A549 (cell line): ENCODE measurements around the gene EPHA1. TPM values are rescaled to one million over a fixed set of nuclear protein-coding genes. Genes with fewer than 3 reads are reported as not detected.
A peak's percentile ranks its signal among the peaks of the same experiment; 100 is the strongest.

ENCODE experiments used
- ATAC-seq, 2 experiments: fragments of 200-7000 bp in 1 of 2; fragments of >200 bp in 1 of 2; cut with Nextera tagmentation in 1 of 2; cut with Tn5 transposase in 1 of 2; 3 replicates each; pipeline versions ENCODE4 v1.8.0 to v1.9.1; 2018 to 2020; ENCODE audit warnings: mild to moderate bottlenecking in 1 of 2, moderate library complexity in 1 of 2
- CTCF ChIA-PET: fragments of 300-600 bp; sonication (Branson Sonifier 250); formaldehyde crosslinking; extraction: SDS; loops from one replicate; lab custom pipeline; 2021; ENCODE audit warnings: antibody characterized with exemption, inconsistent platforms; lab: Yijun Ruan, JAX
- POLR2A ChIA-PET: fragments of 350-600 bp; formaldehyde crosslinking; extraction: SDS; loops from one replicate; lab custom pipeline; 2021; ENCODE audit warnings: antibody characterized with exemption, inconsistent platforms; lab: Yijun Ruan, JAX
- DNase-seq, 2 experiments: peaks; one replicate each; pipeline versions ENCODE4 v3.0.0 to v3.0.0-alpha.2; 2011 to 2016; ENCODE audit warnings: low read depth in 1 of 2, low spot score in 1 of 2
- FAIRE-seq: peaks from 2 replicates; lab custom pipeline; 2011; peaks lifted over from hg19 to GRCh38; lab: Jason Lieb, UNC
- H3K27ac ChIP-seq, 2 experiments: fragments of >200 bp; sonication (Bioruptor Twin); formaldehyde crosslinking; 3 replicates each; pipeline ENCODE4 v1.5.1; 2016 to 2017
- H3K4me1 ChIP-seq: fragments of >200 bp; sonication (Bioruptor Twin); formaldehyde crosslinking; 3 replicates; pipeline ENCODE4 v1.6.1; 2016
- H3K4me2 ChIP-seq: fragments of >200 bp; sonication (Bioruptor Twin); formaldehyde crosslinking; 3 replicates; pipeline ENCODE4 v1.6.1; 2016
- H3K4me3 ChIP-seq: fragments of >200 bp; sonication (Bioruptor Twin); formaldehyde crosslinking; 3 replicates; pipeline ENCODE4 v1.5.1; 2016
- H3K9me3 ChIP-seq: fragments of >200 bp; sonication (Bioruptor Twin); formaldehyde crosslinking; 3 replicates; pipeline ENCODE4 v1.6.1; 2016
- BCL3 ChIP-seq: fragments of >200 bp; sonication (Bioruptor Twin); formaldehyde crosslinking; IDR thresholded peaks from 3 replicates; pipeline ENCODE4 v1.6.1; 2016
- CBX8 ChIP-seq: fragments of 200-600 bp; sonication (generic); IDR thresholded peaks from 2 replicates; pipeline ENCODE4 v1.6.1; 2016
- CTCF ChIP-seq: fragments of >200 bp; sonication (Bioruptor Twin); formaldehyde crosslinking; IDR thresholded peaks from 3 replicates; pipeline ENCODE4 v1.5.1; 2016
- E2F6 ChIP-seq: IDR thresholded peaks from 2 replicates; pipeline ENCODE4 v1.6.1; 2012; ENCODE audit warnings: low read depth, borderline replicate concordance
- EP300 ChIP-seq, 2 experiments: fragments of >200 bp; sonication (Bioruptor Twin); formaldehyde crosslinking; IDR thresholded peaks; 2 replicates in 1 of 2; 3 replicates in 1 of 2; pipeline ENCODE4 v1.6.1; 2016 to 2017
- ESRRA ChIP-seq: fragments of 150-350 bp; IDR thresholded peaks from 2 replicates; pipeline ENCODE4 v1.6.1; 2014; ENCODE audit warnings: mild to moderate bottlenecking, low read length, borderline replicate concordance
- GATA3 ChIP-seq: IDR thresholded peaks from 2 replicates; pipeline ENCODE4 v1.6.1; 2012; ENCODE audit warnings: borderline replicate concordance
- HMGXB4 ChIP-seq: fragments of 250-450 bp; sonication (Bioruptor Pico); IDR thresholded peaks from 2 replicates; pipeline ENCODE4 v1.5.0; 2021; ENCODE audit warnings: mild to moderate bottlenecking, moderate library complexity, borderline replicate concordance
- HOXB13 ChIP-seq: fragments of 250-450 bp; sonication (Bioruptor Pico); IDR thresholded peaks from 2 replicates; pipeline ENCODE4 v1.5.0; 2020; ENCODE audit warnings: low read depth, mild to moderate bottlenecking, moderate library complexity
- JUN ChIP-seq, 2 experiments: fragments of >200 bp; sonication (Bioruptor Twin); formaldehyde crosslinking; IDR thresholded peaks; 2 replicates in 1 of 2; 3 replicates in 1 of 2; pipeline ENCODE4 v1.6.1; 2016 to 2017
- KDM1A ChIP-seq: fragments of 200-600 bp; sonication (generic); IDR thresholded peaks from 2 replicates; pipeline ENCODE4 v1.6.1; 2016; ENCODE audit warnings: low read depth, mild to moderate bottlenecking
- MAFK ChIP-seq: fragments of 450-650 bp; IDR thresholded peaks from 2 replicates; pipeline ENCODE4 v1.6.1; 2014; ENCODE audit not compliant: partially characterized antibody
- MAZ ChIP-seq: fragments of 150-350 bp; IDR thresholded peaks from 2 replicates; pipeline ENCODE4 v1.6.1; 2014; ENCODE audit warnings: antibody characterized with exemption, low read depth, low read length, borderline replicate concordance
- MYC ChIP-seq: IDR thresholded peaks from 2 replicates; pipeline ENCODE4 v1.6.1; 2012; ENCODE audit warnings: mild to moderate bottlenecking, inconsistent platforms, low read length, improper control_type of control experiment, borderline replicate concordance
- PHF8 ChIP-seq: fragments of 200-600 bp; sonication (generic); IDR thresholded peaks from 2 replicates; pipeline ENCODE4 v1.6.1; 2016; ENCODE audit warnings: low read depth, mild to moderate bottlenecking, antibody characterized with exemption, moderate library complexity, borderline replicate concordance
- POLR2A ChIP-seq: IDR thresholded peaks from 2 replicates; pipeline ENCODE4 v1.6.1; 2012; ENCODE audit warnings: mild to moderate bottlenecking, low read length
- POLR2AphosphoS2 ChIP-seq: conservative IDR thresholded peaks from 2 replicates; pipeline ENCODE4 v1.6.1; 2012; ENCODE audit warnings: low read length, improper control_type of control experiment, inconsistent platforms
- RARB ChIP-seq: fragments of 250-450 bp; sonication (Bioruptor Pico); IDR thresholded peaks from 2 replicates; pipeline ENCODE4 v1.8.0; 2021; ENCODE audit warnings: mild to moderate bottlenecking, moderate library complexity
- RCOR1 ChIP-seq: fragments of 150-350 bp; IDR thresholded peaks from 2 replicates; pipeline ENCODE4 v1.6.1; 2014; ENCODE audit warnings: antibody characterized with exemption, low read length, low read depth
- REST ChIP-seq: fragments of 200-600 bp; sonication (generic); IDR thresholded peaks from 2 replicates; pipeline ENCODE4 v1.6.1; 2016; ENCODE audit warnings: antibody characterized with exemption, mild to moderate bottlenecking, moderate library complexity
- TP53 ChIP-seq: fragments of 250-450 bp; sonication (Bioruptor Pico); IDR thresholded peaks from 2 replicates; pipeline ENCODE4 v1.5.0; 2021; ENCODE audit warnings: mild to moderate bottlenecking, moderate library complexity
- ZNF302 ChIP-seq: fragments of 250-450 bp; sonication (Bioruptor Pico); IDR thresholded peaks from 2 replicates; pipeline ENCODE4 v1.9.0; 2021; ENCODE audit warnings: inconsistent platforms, mild to moderate bottlenecking, moderate library complexity
- WGBS: methylation state at CpG from one replicate; pipeline ENCODE4 v1.1.6; 2017; ENCODE audit errors: missing lambda C conversion rate; 5-methylcytosine and 5-hydroxymethylcytosine counted together
- polyA plus RNA-seq, 4 experiments: library from polyadenylated mRNA; depleted of rRNA in 3 of 4; stranded (reverse); fragments of >200 nt; fragmentation: RNase III in 1 of 4; extraction: RNeasy Plus Mini Kit Qiagen cat#74134 plus additional on column Dnase treatment in 1 of 4; gene quantifications; 2 replicates in 3 of 4; 3 replicates in 1 of 4; pipeline ENCODE4 v1.2.3, GENCODE V29; 2011 to 2017

EPHA1 gene
- polyA plus RNA-seq, 2 of the 4 experiments (the other 2 are of a cell fraction) = not detected

- H3K4me3 ChIP-seq = no peak overlapping the region
- no peak for TF ChIP-seq HMGXB4 (CRISPR knock-in tag)
- no peak for TF ChIP-seq RARB (CRISPR knock-in tag)
- TF ChIP-seq E2F6 = no peak
- TF ChIP-seq POLR2AphosphoS2 = no peak
- no peak for TF ChIP-seq MAZ
- H3K4me1 ChIP-seq = peaks cover 50% of the 10 kb centered on the region
- peak overlapping the region; percentile 83 for H3K4me2 ChIP-seq
- CTCF ChIA-PET = interaction anchor here (0.9 to 2.7 kb wide), 5 partner anchors 13 to 38 kb away, joined by 4 to 18 read pairs (median 8); partner anchors contain the start of gene EPHA1
- ATAC-seq (no peak), DNase-seq (no peak), FAIRE-seq (no peak)
- POLR2A ChIA-PET = no interaction called here
- H3K9me3 ChIP-seq = no peaks in the 10 kb centered on the region
- WGBS = 100% methylated on average over 1 of the region's 1 CpG
- peak overlapping the region in 1 of 2 experiments; percentile 99; a peak in 2 of 6 replicates for H3K27ac ChIP-seq
These were observed 25.1 kb downstream of the EPHA1 start for GRCh38 chr7:143383642-143383957.

- Histone ChIP-seq H3K4me1 (peaks cover 50% of the 10 kb centered on the region), H3K4me3 (peak overlapping the region; percentile 100), H3K9me3 (no peaks in the 10 kb centered on the region), H3K27ac (peak overlapping the region; percentile 99 to 100; a peak in 4 of 6 replicates), H3K4me2 (peak overlapping the region; percentile 83)
- DNase-seq (no peak), ATAC-seq (no peak), FAIRE-seq (no peak)
- POLR2A ChIA-PET = no interaction called here
- CTCF ChIA-PET = interaction anchor here (1.9 to 2.7 kb wide), 3 partner anchors 25 to 37 kb away, joined by 8 to 18 read pairs (median 8); partner anchors contain the start of gene EPHA1
- no peak for TF ChIP-seq HOXB13
- no peak for TF ChIP-seq GATA3
- TF ChIP-seq ZNF302 (CRISPR knock-in tag) = no peak
- no peak for TF ChIP-seq PHF8
- no peak for TF ChIP-seq KDM1A
- TF ChIP-seq EP300 (IDR thresholded peaks at IDR 0.05) = no peak
- 94% methylated on average over 12 of the region's 15 CpGs for WGBS
These were observed 25.6 kb downstream of the EPHA1 start for GRCh38 chr7:143382791-143383641.

- CTCF ChIA-PET = interaction anchor here (0.9 to 3.0 kb wide), 3 partner anchors 20 to 141 kb away, joined by 3 to 24 read pairs (median 18); no protein-coding TSS in a partner anchor
- H3K27ac ChIP-seq = peak overlapping the region; percentile 99 to 100
- no peak for ATAC-seq
- TF ChIP-seq MAFK (no peak), ESRRA (no peak), JUN (IDR thresholded peaks at IDR 0.05) (no peak), POLR2AphosphoS2 (no peak), POLR2A (no peak), MYC (no peak), RCOR1 (no peak), BCL3 (no peak), REST (no peak), CBX8 (no peak), CTCF (no peak), TP53 (CRISPR knock-in tag) (no peak)
These were observed 26.4 kb downstream of the EPHA1 start for GRCh38 chr7:143382126-143382790.

More at GRCh38 chr7:143382126-143382790, 26.4 kb downstream of the EPHA1 start:
- Histone ChIP-seq H3K4me1 (peaks cover 50% of the 10 kb centered on the region), H3K9me3 (no peaks in the 10 kb centered on the region), H3K4me2 (peak overlapping the region; percentile 83), H3K4me3 (peak overlapping the region; percentile 100)
- POLR2A ChIA-PET = interaction anchor here (0.6 kb wide), 1 partner anchor 10 kb away, joined by 3 read pairs; no protein-coding TSS in a partner anchor
- DNase-seq (no peak), FAIRE-seq (no peak)
- WGBS = 68% methylated on average over 3 of the region's 21 CpGs
